Mesodermal cell (in vitro differentiated cells): Measurements from ENCODE around the gene LIPI.
A peak's percentile ranks its signal among the peaks of the same experiment; 100 is the strongest.
"Not testable (repeated sequence)": the region's sequence is repeated elsewhere in the genome, so short reads cannot be mapped to it uniquely, and the experiment has no call there.

Experiments used
- H3K27ac ChIP-seq: 2 replicates; pipeline ENCODE4 v1.7.0; 2013; ENCODE audit warnings: mild to moderate bottlenecking, low read depth, low read length, moderate library complexity; ENCODE audit not compliant: severe bottlenecking
- H3K36me3 ChIP-seq: 2 replicates; pipeline ENCODE4 v1.7.1; 2013; ENCODE audit warnings: mild to moderate bottlenecking, low read length, moderate library complexity; ENCODE audit not compliant: control insufficient read depth, insufficient read depth
- H3K4me1 ChIP-seq: one replicate; pipeline ENCODE4 v1.7.1; 2013; ENCODE audit warnings: mild to moderate bottlenecking, low read length; ENCODE audit not compliant: insufficient read depth, control insufficient read depth, poor library complexity, severe bottlenecking
- H3K4me3 ChIP-seq: 2 replicates; pipeline ENCODE4 v1.7.0; 2013; ENCODE audit warnings: low read length, control low read depth, mild to moderate bottlenecking; ENCODE audit not compliant: insufficient read depth, poor library complexity, severe bottlenecking; ENCODE audit errors: extremely low read depth
- H3K9me3 ChIP-seq: 2 replicates; pipeline ENCODE4 v1.7.1; 2013; ENCODE audit warnings: mild to moderate bottlenecking, low read length, moderate library complexity; ENCODE audit not compliant: control insufficient read depth
- WGBS, 2 experiments: methylation state at CpG; one replicate each; pipeline ENCODE4 v1.1.5; 2013; ENCODE audit warnings: missing lambda C conversion rate in 2 of 2; ENCODE audit not compliant: insufficient coverage in 2 of 2; 5-methylcytosine and 5-hydroxymethylcytosine counted together

The LIPI gene

GRCh38 chr21:14235101-14235500, 24.3 kb upstream of the LIPI start:
- no peaks in the 10 kb centered on the region for H3K9me3 ChIP-seq
- no peak overlapping the region for H3K27ac ChIP-seq
- H3K36me3 ChIP-seq: no peaks in the 10 kb centered on the region
- no peaks in the 10 kb centered on the region for H3K4me1 ChIP-seq
- H3K4me3 ChIP-seq: no peak overlapping the region
- 73 to 80% methylated on average over 4 to 5 of the region's 5 CpGs for WGBS, 2 experiments

GRCh38 chr21:14229399-14229798, 18.6 kb upstream of the LIPI start:
- Histone ChIP-seq H3K36me3 (no peaks in the 10 kb centered on the region), H3K9me3 (peaks cover 10% of the 10 kb centered on the region), H3K4me3 (no peak overlapping the region), H3K27ac (no peak overlapping the region), H3K4me1 (no peaks in the 10 kb centered on the region)
- 50 to 83% methylated on average over 1 of the region's 1 CpG for WGBS, 2 experiments

GRCh38 chr21:14223365-14223764, 12.6 kb upstream of the LIPI start:
- H3K4me3 ChIP-seq: no peak overlapping the region
- 100% methylated on average over 1 of the region's 1 CpG; no CpG with 5 or more reads in 1 of the 2 experiments for WGBS, 2 experiments
- no peaks in the 10 kb centered on the region for H3K36me3 ChIP-seq
- no peak overlapping the region for H3K27ac ChIP-seq
- H3K9me3 ChIP-seq: no peaks in the 10 kb centered on the region
- H3K4me1 ChIP-seq: no peaks in the 10 kb centered on the region

GRCh38 chr21:14215971-14216641, 5.4 kb upstream of the LIPI start, which contains the start of gene RBM11:
Gene RBM11 (plus strand): TSS chr21:14216157. CDS start chr21:14216187, 30 bp downstream.
- no peaks in the 10 kb centered on the region for H3K9me3 ChIP-seq
- H3K27ac ChIP-seq: no peak within 1 kb of the TSS
- WGBS, 2 experiments: 1% methylated on average over 34 to 40 of the region's 55 CpGs

GRCh38 chr21:14213164-14213563, 2.4 kb upstream of the LIPI start:
- H3K36me3 ChIP-seq: no peaks in the 10 kb centered on the region
- no peak overlapping the region for H3K27ac ChIP-seq
- no peaks in the 10 kb centered on the region for H3K4me1 ChIP-seq
- no peak overlapping the region for H3K4me3 ChIP-seq
- no peaks in the 10 kb centered on the region for H3K9me3 ChIP-seq

More at GRCh38 chr21:14215971-14216641, 5.4 kb upstream of the LIPI start, which contains the start of gene RBM11:
- H3K4me3 ChIP-seq: peak within 1 kb of the TSS; percentile 63
- no peaks in the 10 kb centered on the region for H3K4me1 ChIP-seq
- H3K36me3 ChIP-seq: no peaks in the 10 kb centered on the region

GRCh38 chr21:14206222-14206621, 4.5 kb downstream of the LIPI start:
- H3K27ac ChIP-seq: no peak overlapping the region
- no peaks in the 10 kb centered on the region for H3K9me3 ChIP-seq

GRCh38 chr21:14166463-14167223, 44.1 kb downstream of the LIPI start:
- H3K4me3 ChIP-seq: not testable (repeated sequence)
- 81 to 87% methylated on average over 8 to 11 of the region's 16 CpGs for WGBS, 2 experiments

More at GRCh38 chr21:14206222-14206621, 4.5 kb downstream of the LIPI start:
- Histone ChIP-seq H3K36me3 (no peaks in the 10 kb centered on the region), H3K4me1 (no peaks in the 10 kb centered on the region), H3K4me3 (no peak overlapping the region)

GRCh38 chr21:14143999-14144398, 66.8 kb downstream of the LIPI start:
- Histone ChIP-seq H3K36me3 (no peaks in the 10 kb centered on the region), H3K4me3 (no peak overlapping the region), H3K27ac (no peak overlapping the region), H3K4me1 (no peaks in the 10 kb centered on the region), H3K9me3 (no peaks in the 10 kb centered on the region)

More at GRCh38 chr21:14166463-14167223, 44.1 kb downstream of the LIPI start:
- not testable (repeated sequence) for H3K4me1 ChIP-seq, H3K36me3 ChIP-seq, H3K9me3 ChIP-seq, H3K27ac ChIP-seq

- H3K4me3 ChIP-seq: no peak overlapping the region
- H3K4me1 ChIP-seq: no peaks in the 10 kb centered on the region
- no peaks in the 10 kb centered on the region for H3K36me3 ChIP-seq
- no peak overlapping the region for H3K27ac ChIP-seq
- H3K9me3 ChIP-seq: peaks cover 12% of the 10 kb centered on the region
- WGBS, 2 experiments: 80 to 96% methylated on average over 5 to 6 of the region's 7 CpGs
These were observed 86.5 kb downstream of the LIPI start for GRCh38 chr21:14124266-14124665.

GRCh38 chr21:14121719-14122118, 89.0 kb downstream of the LIPI start:
- no peaks in the 10 kb centered on the region for H3K4me1 ChIP-seq
- H3K9me3 ChIP-seq: peaks cover 12% of the 10 kb centered on the region
- WGBS, 2 experiments: 90 to 92% methylated on average over 5 of the region's 5 CpGs
- H3K27ac ChIP-seq: no peak overlapping the region
- no peak overlapping the region for H3K4me3 ChIP-seq
- no peaks in the 10 kb centered on the region for H3K36me3 ChIP-seq

GRCh38 chr21:14120091-14120734, 90.5 kb downstream of the LIPI start:
- 8 to 20% methylated on average over 2 of the region's 4 CpGs for WGBS, 2 experiments
- Histone ChIP-seq H3K9me3 (peaks cover 12% of the 10 kb centered on the region), H3K36me3 (peaks cover 2% of the 10 kb centered on the region), H3K4me3 (no peak overlapping the region), H3K4me1 (no peaks in the 10 kb centered on the region), H3K27ac (no peak overlapping the region)
